AG04449 (cell line): ENCODE results near the gene BCL2A1.
"Not testable (repeated sequence)": the region's sequence is repeated elsewhere in the genome, so short reads cannot be mapped to it uniquely, and the experiment has no call there.

Source experiments
- CTCF ChIA-PET: fragments of 350-600 bp; formaldehyde crosslinking; extraction: SDS; loops from one replicate; lab custom pipeline; 2021; ENCODE audit warnings: antibody characterized with exemption; lab: Yijun Ruan, JAX
- POLR2A ChIA-PET: fragments of 400-600, 350-600 bp; formaldehyde crosslinking; extraction: SDS; loops from one replicate; lab custom pipeline; 2020; ENCODE audit warnings: antibody characterized with exemption, inconsistent platforms; lab: Yijun Ruan, JAX
- DNase-seq: peaks from one replicate; pipeline ENCODE4 v3.0.0-alpha.2; 2010; ENCODE audit warnings: low read depth, low spot score
- H3K4me3 ChIP-seq: 2 replicates; pipeline ENCODE4 v1.5.1; 2011; ENCODE audit warnings: low read depth, mild to moderate bottlenecking, control low read depth, low read length
- CTCF ChIP-seq: IDR thresholded peaks from one replicate; pipeline ENCODE4 v1.5.1; 2011; ENCODE audit warnings: mild to moderate bottlenecking, moderate library complexity, low read length, control low read depth, inconsistent platforms; ENCODE audit not compliant: insufficient read depth; ENCODE audit errors: missing control alignments

BCL2A1 gene

GRCh38 chr15:79964232-79964805 is 6.7 kb downstream of the BCL2A1 start:
- ChIA-PET CTCF (interaction anchor here (1.5 kb wide), 1 partner anchor 97 kb away, joined by 3 read pairs; no protein-coding TSS in a partner anchor), POLR2A (no interaction called here)
- DNase-seq, result no peak
- no peak for TF ChIP-seq CTCF
- no peak overlapping the region for H3K4me3 ChIP-seq

- POLR2A ChIA-PET, CTCF ChIA-PET, H3K4me3 ChIP-seq, DNase-seq: not testable (repeated sequence)
These were observed 8.1 kb downstream of the BCL2A1 start for GRCh38 chr15:79962921-79963320.

- no peak for DNase-seq
- POLR2A ChIA-PET, result no interaction called here
- H3K4me3 ChIP-seq, result no peak overlapping the region
- no peak for TF ChIP-seq CTCF
- CTCF ChIA-PET, result interaction anchor here (0.9 kb wide), 1 partner anchor 8 kb away, joined by 3 read pairs; the partner anchor contains the start of gene BCL2A1
These were observed 8.8 kb downstream of the BCL2A1 start for GRCh38 chr15:79962178-79962577.

- ChIA-PET POLR2A (no interaction called here), CTCF (no interaction called here)
- TF ChIP-seq CTCF, result no peak
- H3K4me3 ChIP-seq, result no peak overlapping the region
- no peak for DNase-seq
These were observed 10.3 kb downstream of the BCL2A1 start for GRCh38 chr15:79960502-79961212.

GRCh38 chr15:79957741-79958140 is 13.3 kb downstream of the BCL2A1 start:
- no peak for DNase-seq
- no peak overlapping the region for H3K4me3 ChIP-seq
- ChIA-PET CTCF (interaction anchor here (0.9 kb wide), 1 partner anchor 36 kb away, joined by 3 read pairs; no protein-coding TSS in a partner anchor), POLR2A (no interaction called here)
- no peak for TF ChIP-seq CTCF

- POLR2A ChIA-PET, result no interaction called here
- no peak for TF ChIP-seq CTCF
- CTCF ChIA-PET, result interaction anchor here (0.7 kb wide), 1 partner anchor 38 kb away, joined by 3 read pairs; no protein-coding TSS in a partner anchor
- no peak overlapping the region for H3K4me3 ChIP-seq
- no peak for DNase-seq
These were observed 14.5 kb downstream of the BCL2A1 start for GRCh38 chr15:79956354-79956939.
